Left lung (tissue), 10 donors: ENCODE results near the gene VPS9D1. TPM values are rescaled to one million over a fixed set of nuclear protein-coding genes. Genes with fewer than 3 reads are reported as not detected.
A peak's percentile ranks its signal among the peaks of the same experiment; 100 is the strongest.
"Not testable (repeated sequence)": the region's sequence is repeated elsewhere in the genome, so short reads cannot be mapped to it uniquely, and the experiment has no call there.

ENCODE experiments used
- ATAC-seq: fragments of 200-7000 bp; cut with Tn5 transposase; one replicate; pipeline ENCODE4 v1.9.1; 2020; ENCODE audit warnings: moderate library complexity
- DNase-seq, 4 donors: peaks; one replicate each; pipeline ENCODE4 v3.0.0-alpha.2; 2013 to 2020
- H3K27ac ChIP-seq, 2 donors: fragments of 200-600 bp; sonication (generic) in 1 of 2; one replicate each; pipeline versions ENCODE4 v1.5.0 to v1.8.0; 2020 to 2021
- H3K27me3 ChIP-seq, 2 donors: fragments of 200-600 bp; sonication (generic) in 1 of 2; one replicate each; pipeline versions ENCODE4 v1.5.0 to v1.8.0; 2020 to 2021
- H3K36me3 ChIP-seq, 2 donors: fragments of 200-600 bp; sonication (generic) in 1 of 2; one replicate each; pipeline versions ENCODE4 v1.5.0 to v1.8.0; 2020 to 2021
- H3K4me1 ChIP-seq, 2 donors: fragments of 200-600 bp; one replicate each; pipeline ENCODE4 v1.8.0; 2021
- H3K4me3 ChIP-seq, 2 donors: fragments of 200-600 bp; sonication (generic) in 1 of 2; one replicate each; pipeline versions ENCODE4 v1.5.0 to v1.8.0; 2020 to 2021; ENCODE audit warnings: mild to moderate bottlenecking in 1 of 2
- H3K9me3 ChIP-seq, 2 donors: fragments of 200-600 bp; sonication (generic) in 1 of 2; one replicate each; pipeline versions ENCODE4 v1.5.0 to v1.8.0; 2020 to 2021
- intact Hi-C, 2 donors: fragments of 100-400 bp; cut with DNase I; formaldehyde crosslinking; loops; one replicate each; pipeline versions ENCODE4 v1.11.2 to v1.14.2; 2022
- polyA plus RNA-seq, 6 donors: library from polyadenylated mRNA; unstranded; fragments of 120-200 nt; gene quantifications; one replicate each; pipeline ENCODE4 v1.2.1, GENCODE V29; 2013; ENCODE audit not compliant: insufficient read length in 6 of 6
- total RNA-seq, 2 donors: library from RNA; stranded (reverse); fragmentation: NEBNext Ultra II Directional; extraction: Animal tissue kit (Norgen Biotek cat#: 25700); gene quantifications; one replicate each; pipeline ENCODE4 v1.2.1, GENCODE V29; 2021
- TF ChIP-seq, protein P1 (sequence below), 2 donors: fragments of 200-600 bp; sonication (generic) in 1 of 2; IDR thresholded peaks; one replicate each; pipeline versions ENCODE4 v1.5.0 to v1.8.0; 2021; ENCODE audit warnings: antibody characterized with exemption in 2 of 2
- donor health status: DM: no; HTN: yes; CAD: no.
- donor health status: DM: no; HTN: no; CAD: no.

The VPS9D1 gene
- total and polyA plus RNA-seq, 8 donors: 9.0 to 19.0 (median 12.3) TPM

DNA sequence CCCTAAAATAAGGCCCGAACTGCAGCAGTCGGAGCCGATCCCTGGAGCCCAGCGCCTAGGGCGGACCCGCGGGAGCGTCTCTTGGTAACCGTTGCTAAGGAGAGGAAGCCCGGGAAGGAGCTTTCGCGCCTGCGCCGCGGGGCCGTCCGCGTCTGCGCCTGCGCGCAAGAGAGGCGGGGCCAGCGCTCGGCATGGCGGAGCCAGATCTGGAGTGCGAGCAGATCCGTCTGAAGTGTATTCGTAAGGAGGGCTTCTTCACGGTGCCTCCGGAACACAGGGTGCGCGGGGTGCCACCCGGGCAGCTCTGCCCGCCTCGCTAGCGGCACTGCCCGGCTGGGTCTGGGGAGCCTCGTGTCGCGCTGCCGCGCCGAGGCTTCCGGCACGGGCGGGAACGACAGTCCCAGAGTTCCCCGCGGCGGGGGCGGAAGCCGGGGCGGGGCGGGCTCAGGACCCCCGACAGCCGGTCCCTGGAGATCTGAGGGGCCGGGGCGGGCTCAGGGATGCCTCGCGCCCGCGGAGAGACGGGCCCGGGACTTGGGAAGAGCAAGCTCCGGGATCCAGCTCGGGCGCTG is 34.1 kb downstream of the VPS9D1 start, which contains the start of gene CDK10:
TSS of gene CDK10 (plus strand) at position 170 of the 572 bp plus-strand sequence. CDS start at position 192, 22 bp downstream.
- TF ChIP-seq, protein P1, sequence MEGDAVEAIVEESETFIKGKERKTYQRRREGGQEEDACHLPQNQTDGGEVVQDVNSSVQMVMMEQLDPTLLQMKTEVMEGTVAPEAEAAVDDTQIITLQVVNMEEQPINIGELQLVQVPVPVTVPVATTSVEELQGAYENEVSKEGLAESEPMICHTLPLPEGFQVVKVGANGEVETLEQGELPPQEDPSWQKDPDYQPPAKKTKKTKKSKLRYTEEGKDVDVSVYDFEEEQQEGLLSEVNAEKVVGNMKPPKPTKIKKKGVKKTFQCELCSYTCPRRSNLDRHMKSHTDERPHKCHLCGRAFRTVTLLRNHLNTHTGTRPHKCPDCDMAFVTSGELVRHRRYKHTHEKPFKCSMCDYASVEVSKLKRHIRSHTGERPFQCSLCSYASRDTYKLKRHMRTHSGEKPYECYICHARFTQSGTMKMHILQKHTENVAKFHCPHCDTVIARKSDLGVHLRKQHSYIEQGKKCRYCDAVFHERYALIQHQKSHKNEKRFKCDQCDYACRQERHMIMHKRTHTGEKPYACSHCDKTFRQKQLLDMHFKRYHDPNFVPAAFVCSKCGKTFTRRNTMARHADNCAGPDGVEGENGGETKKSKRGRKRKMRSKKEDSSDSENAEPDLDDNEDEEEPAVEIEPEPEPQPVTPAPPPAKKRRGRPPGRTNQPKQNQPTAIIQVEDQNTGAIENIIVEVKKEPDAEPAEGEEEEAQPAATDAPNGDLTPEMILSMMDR (IDR thresholded peaks at IDR 0.05): no peak
- H3K36me3 ChIP-seq: peaks cover 0 to 24% of the 10 kb centered on the region in 2 donors
- peaks cover 8 to 13% of the 10 kb centered on the region in 2 donors for H3K4me1 ChIP-seq
- peak within 1 kb of the TSS; percentile 80 to 82 for H3K27ac ChIP-seq
- intact Hi-C loops: loop anchor here in 1 of 2 donors (10.0 kb wide), 1 partner anchor 58 kb away; no protein-coding TSS in a partner anchor
- DNase-seq (peak; percentile 89 to 97 (median 95)), ATAC-seq (peak; percentile 92)
- H3K4me3 ChIP-seq: peak within 1 kb of the TSS; percentile 71 to 97
- H3K9me3 ChIP-seq: no peaks in the 10 kb centered on the region
- no peaks in the 10 kb centered on the region for H3K27me3 ChIP-seq

DNA sequence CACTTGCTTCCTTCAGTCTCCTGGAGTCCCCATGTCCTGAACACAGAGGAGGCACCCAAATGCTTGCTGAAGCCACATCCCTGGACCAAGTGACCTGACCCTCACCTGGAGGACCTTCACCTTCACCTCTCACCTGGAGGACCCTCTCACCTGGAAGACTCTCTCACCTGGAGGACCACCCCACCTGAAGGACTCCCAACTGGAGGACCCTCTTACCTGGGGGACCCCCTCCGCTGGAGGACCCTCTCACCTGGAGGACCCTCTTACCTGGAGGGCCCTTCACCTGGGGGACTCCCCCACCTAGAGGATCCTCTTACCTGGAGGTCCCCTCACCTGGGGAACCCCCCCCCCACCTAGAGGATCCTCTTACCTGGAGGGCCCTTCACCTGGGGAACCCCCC is 34.8 kb downstream of the VPS9D1 start:
- Histone ChIP-seq H3K9me3 (no peaks in the 10 kb centered on the region), H3K36me3 (peaks cover 0 to 17% of the 10 kb centered on the region in 2 donors), H3K27me3 (no peaks in the 10 kb centered on the region), H3K4me3 (no peak overlapping the region), H3K4me1 (peaks cover 8 to 13% of the 10 kb centered on the region in 2 donors), H3K27ac (no peak overlapping the region)
- ATAC-seq (no peak), DNase-seq (peak in 1 of 4 donors; percentile 32)
- TF ChIP-seq, protein P1 (IDR thresholded peaks at IDR 0.05): no peak
- intact Hi-C loops: loop anchor here in 1 of 2 donors (10.0 kb wide), 1 partner anchor 59 kb away; no protein-coding TSS in a partner anchor

DNA sequence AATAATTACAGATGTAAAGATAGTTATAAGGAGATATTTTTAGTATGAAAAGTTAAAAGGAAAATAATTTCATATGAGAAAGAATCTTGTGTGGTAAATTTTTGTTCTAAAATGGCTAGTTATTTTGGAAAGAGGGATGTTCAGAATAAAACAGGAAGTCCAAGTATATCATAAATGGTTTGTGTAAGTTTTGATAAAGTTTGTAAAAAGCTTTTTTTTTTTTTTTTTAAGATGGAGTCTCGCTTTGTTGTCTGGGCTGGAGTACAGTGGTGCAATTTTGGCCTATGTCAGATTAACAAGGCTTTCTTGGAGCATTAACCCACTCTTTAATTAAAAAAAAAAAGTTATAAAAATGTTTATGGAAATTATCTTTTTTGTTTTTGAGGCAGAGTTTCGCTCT is 42.4 kb downstream of the VPS9D1 start:
- intact Hi-C loops: no loop called here
- H3K27me3 ChIP-seq: no peaks in the 10 kb centered on the region
- no peaks in the 10 kb centered on the region for H3K4me1 ChIP-seq
- TF ChIP-seq, protein P1 (IDR thresholded peaks at IDR 0.05): no peak
- ATAC-seq (no peak), DNase-seq (no peak)
- no peaks in the 10 kb centered on the region for H3K36me3 ChIP-seq
- no peak overlapping the region for H3K27ac ChIP-seq
- no peak overlapping the region for H3K4me3 ChIP-seq
- peaks cover 0 to 13% of the 10 kb centered on the region in 2 donors for H3K9me3 ChIP-seq

DNA sequence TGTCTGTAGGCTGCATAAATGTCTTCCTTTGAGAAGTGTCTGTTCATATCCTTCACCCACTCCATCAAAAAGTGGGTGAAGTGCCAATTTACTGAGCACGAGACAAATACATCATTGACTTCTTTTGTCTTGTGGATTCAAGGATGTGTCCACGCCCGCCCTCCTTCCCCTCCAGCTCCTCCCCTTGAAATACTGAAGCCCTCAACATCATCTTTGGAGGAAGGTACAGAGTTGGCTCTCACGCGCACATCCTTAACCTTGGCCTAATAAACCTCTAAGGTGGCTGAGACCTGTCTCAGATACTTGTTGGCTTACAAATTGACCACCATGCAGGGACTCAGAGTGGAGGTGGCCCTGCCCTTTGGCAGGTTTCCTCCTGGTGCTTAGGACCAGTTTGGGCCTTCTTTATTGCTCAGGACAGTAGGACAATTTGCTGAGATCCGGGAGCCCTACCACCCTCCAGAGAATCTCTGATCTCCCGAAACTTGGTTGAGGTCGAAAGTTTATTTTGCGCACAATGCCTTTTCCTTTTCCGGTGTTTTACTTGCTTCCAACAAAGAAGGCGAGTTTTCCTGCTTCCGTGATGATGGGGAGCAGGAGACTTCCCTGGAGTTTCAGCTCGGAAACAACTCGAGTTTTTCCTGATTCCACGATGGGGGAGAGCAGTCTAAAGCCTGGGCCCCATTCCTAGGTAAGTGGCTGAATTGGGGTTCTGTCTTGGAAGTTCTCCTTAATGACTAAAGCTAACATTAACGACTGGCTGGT is 48.3 kb downstream of the VPS9D1 start:
- H3K4me1 ChIP-seq: peaks cover 6 to 8% of the 10 kb centered on the region in 2 donors
- TF ChIP-seq, protein P1 (IDR thresholded peaks at IDR 0.05): no peak
- H3K36me3 ChIP-seq: no peaks in the 10 kb centered on the region
- ATAC-seq (no peak), DNase-seq (no peak)
- intact Hi-C loops: no loop called here
- no peak overlapping the region for H3K4me3 ChIP-seq
- H3K9me3 ChIP-seq: peaks cover 0 to under 1% of the 10 kb centered on the region in 2 donors
- H3K27ac ChIP-seq: peak overlapping the region; percentile 19 to 70
- H3K27me3 ChIP-seq: no peaks in the 10 kb centered on the region

DNA sequence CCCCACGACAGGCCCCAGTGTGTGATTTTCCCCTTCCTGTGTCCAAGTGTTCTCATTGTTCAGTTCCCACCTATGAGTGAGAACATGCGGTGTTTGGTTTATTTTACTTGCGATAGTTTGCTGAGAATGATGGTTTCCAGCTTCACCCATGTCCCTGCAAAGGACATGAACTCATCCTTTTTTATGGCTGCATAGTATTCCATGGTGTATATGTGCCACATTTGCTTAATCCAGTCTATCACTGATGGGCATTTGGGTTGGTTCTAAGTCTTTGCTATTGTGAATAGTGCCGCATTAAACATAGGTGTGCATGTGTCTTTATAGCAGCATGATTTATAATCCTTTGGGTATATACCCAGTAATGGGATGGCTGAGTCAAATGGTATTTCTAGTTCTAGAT is 49.1 kb downstream of the VPS9D1 start:
- H3K9me3 ChIP-seq, ATAC-seq, H3K4me1 ChIP-seq, H3K36me3 ChIP-seq, H3K27ac ChIP-seq, H3K4me3 ChIP-seq, H3K27me3 ChIP-seq, intact Hi-C loops, DNase-seq: not testable (repeated sequence)
